WTC11 (cell line): ENCODE results near the gene ROBO2. TPM values are rescaled to one million over a fixed set of nuclear protein-coding genes. Genes with fewer than 3 reads are reported as not detected.
A peak's percentile ranks its signal among the peaks of the same experiment; 100 is the strongest.

Experiments
- ATAC-seq: fragments of 200-7000 bp; cut with Tn5 transposase; 2 replicates; pipeline ENCODE4 v1.10.0; 2021; ENCODE audit warnings: mild to moderate bottlenecking, moderate library complexity
- CTCF ChIA-PET: fragments of 300-600 bp; sonication (Branson Sonifier 250); formaldehyde crosslinking; loops from one replicate; lab custom pipeline; 2021; ENCODE audit warnings: antibody characterized with exemption; lab: Charles Lee
- POLR2A ChIA-PET: fragments of 350-600 bp; sonication (Branson Sonifier 250); formaldehyde crosslinking; loops from one replicate; lab custom pipeline; 2021; ENCODE audit warnings: antibody characterized with exemption; lab: Charles Lee
- DNase-seq: peaks from one replicate; pipeline ENCODE4 v3.0.0; 2021; ENCODE audit warnings: low spot score
- H3K27ac Mint-ChIP-seq: 2 replicates; pipeline ENCODE4 v1.8.0; 2021; ENCODE audit warnings: mixed read lengths
- H3K27me3 Mint-ChIP-seq: 2 replicates; pipeline ENCODE4 v1.8.0; 2021; ENCODE audit warnings: low read depth, mild to moderate bottlenecking, moderate library complexity, mixed read lengths
- H3K36me3 Mint-ChIP-seq: 2 replicates; pipeline ENCODE4 v1.8.0; 2021; ENCODE audit warnings: mixed read lengths
- H3K4me1 Mint-ChIP-seq: 2 replicates; pipeline ENCODE4 v1.8.0; 2022; ENCODE audit warnings: mixed read lengths
- H3K4me3 Mint-ChIP-seq: 2 replicates; pipeline ENCODE4 v1.8.0; 2021; ENCODE audit warnings: mild to moderate bottlenecking, moderate library complexity, mixed read lengths
- H3K9me3 Mint-ChIP-seq: 2 replicates; pipeline ENCODE4 v1.8.0; 2021; ENCODE audit warnings: mixed read lengths
- CBFB ChIP-seq: sonication (generic); formaldehyde crosslinking; IDR thresholded peaks from 2 replicates; pipeline ENCODE4 v1.8.1; 2022; ENCODE audit warnings: mild to moderate bottlenecking, low read depth, missing genetic modification reagents
- CREB1 ChIP-seq: sonication (generic); formaldehyde crosslinking; IDR thresholded peaks from 2 replicates; pipeline ENCODE4 v1.8.0; 2023; ENCODE audit warnings: mild to moderate bottlenecking, missing genetic modification reagents
- ESRRA ChIP-seq: sonication (generic); formaldehyde crosslinking; IDR thresholded peaks from 2 replicates; pipeline ENCODE4 v1.8.1; 2022; ENCODE audit warnings: mild to moderate bottlenecking, missing genetic modification reagents, borderline replicate concordance
- ETV6 ChIP-seq: sonication (generic); formaldehyde crosslinking; IDR thresholded peaks from 2 replicates; pipeline ENCODE4 v1.8.1; 2022; ENCODE audit warnings: mild to moderate bottlenecking, missing genetic modification reagents
- FOXK1 ChIP-seq: sonication (generic); formaldehyde crosslinking; IDR thresholded peaks from 2 replicates; pipeline ENCODE4 v1.8.0; 2022; ENCODE audit warnings: mild to moderate bottlenecking, moderate library complexity, missing genetic modification reagents
- FOXP1 ChIP-seq: sonication (generic); formaldehyde crosslinking; IDR thresholded peaks from 2 replicates; pipeline ENCODE4 v1.8.0; 2022; ENCODE audit warnings: missing genetic modification reagents, mild to moderate bottlenecking, moderate library complexity, borderline replicate concordance
- GRHL2 ChIP-seq: fragments of 250-450 bp; sonication (Bioruptor Pico); IDR thresholded peaks from 2 replicates; pipeline ENCODE4 v1.8.0; 2022; ENCODE audit warnings: mild to moderate bottlenecking, moderate library complexity; ENCODE audit not compliant: insufficient replicate concordance, severe bottlenecking
- NR2C2 ChIP-seq: sonication (generic); formaldehyde crosslinking; IDR thresholded peaks from 2 replicates; pipeline ENCODE4 v1.8.0; 2022; ENCODE audit warnings: mild to moderate bottlenecking, missing genetic modification reagents
- SP1 ChIP-seq: sonication (generic); formaldehyde crosslinking; conservative IDR thresholded peaks from 2 replicates; pipeline ENCODE4 v1.8.1; 2022; ENCODE audit warnings: missing genetic modification reagents
- TEAD1 ChIP-seq: sonication (generic); formaldehyde crosslinking; IDR thresholded peaks from 2 replicates; pipeline ENCODE4 v1.8.0; 2022; ENCODE audit warnings: mild to moderate bottlenecking, missing genetic modification reagents
- ZNF138 ChIP-seq: sonication (generic); formaldehyde crosslinking; conservative IDR thresholded peaks from 2 replicates; pipeline ENCODE4 v1.8.1; 2022; ENCODE audit warnings: mild to moderate bottlenecking, moderate library complexity, missing genetic modification reagents
- ZNF416 ChIP-seq: fragments of 250-450 bp; sonication (Bioruptor Pico); IDR thresholded peaks from 2 replicates; pipeline ENCODE4 v1.9.0; 2021; ENCODE audit warnings: mild to moderate bottlenecking, inconsistent platforms
- total RNA-seq: library from RNA; stranded (reverse); gene quantifications from 3 replicates; pipeline ENCODE4 v1.2.3, GENCODE V29; 2021
- TF ChIP-seq, protein P1 (sequence below): sonication (generic); formaldehyde crosslinking; IDR thresholded peaks from 2 replicates; pipeline ENCODE4 v1.8.1; 2023; ENCODE audit warnings: mild to moderate bottlenecking, missing genetic modification reagents, borderline replicate concordance
- TF ChIP-seq, protein P2 (sequence below): fragments of 250-450 bp; sonication (Bioruptor Pico); IDR thresholded peaks from 2 replicates; pipeline ENCODE4 v1.9.0; 2021; ENCODE audit warnings: mild to moderate bottlenecking, borderline replicate concordance

ROBO2 gene
- total RNA-seq, 1 experiment from 2014 or later: 11.7 TPM

- TF ChIP-seq, protein P1, sequence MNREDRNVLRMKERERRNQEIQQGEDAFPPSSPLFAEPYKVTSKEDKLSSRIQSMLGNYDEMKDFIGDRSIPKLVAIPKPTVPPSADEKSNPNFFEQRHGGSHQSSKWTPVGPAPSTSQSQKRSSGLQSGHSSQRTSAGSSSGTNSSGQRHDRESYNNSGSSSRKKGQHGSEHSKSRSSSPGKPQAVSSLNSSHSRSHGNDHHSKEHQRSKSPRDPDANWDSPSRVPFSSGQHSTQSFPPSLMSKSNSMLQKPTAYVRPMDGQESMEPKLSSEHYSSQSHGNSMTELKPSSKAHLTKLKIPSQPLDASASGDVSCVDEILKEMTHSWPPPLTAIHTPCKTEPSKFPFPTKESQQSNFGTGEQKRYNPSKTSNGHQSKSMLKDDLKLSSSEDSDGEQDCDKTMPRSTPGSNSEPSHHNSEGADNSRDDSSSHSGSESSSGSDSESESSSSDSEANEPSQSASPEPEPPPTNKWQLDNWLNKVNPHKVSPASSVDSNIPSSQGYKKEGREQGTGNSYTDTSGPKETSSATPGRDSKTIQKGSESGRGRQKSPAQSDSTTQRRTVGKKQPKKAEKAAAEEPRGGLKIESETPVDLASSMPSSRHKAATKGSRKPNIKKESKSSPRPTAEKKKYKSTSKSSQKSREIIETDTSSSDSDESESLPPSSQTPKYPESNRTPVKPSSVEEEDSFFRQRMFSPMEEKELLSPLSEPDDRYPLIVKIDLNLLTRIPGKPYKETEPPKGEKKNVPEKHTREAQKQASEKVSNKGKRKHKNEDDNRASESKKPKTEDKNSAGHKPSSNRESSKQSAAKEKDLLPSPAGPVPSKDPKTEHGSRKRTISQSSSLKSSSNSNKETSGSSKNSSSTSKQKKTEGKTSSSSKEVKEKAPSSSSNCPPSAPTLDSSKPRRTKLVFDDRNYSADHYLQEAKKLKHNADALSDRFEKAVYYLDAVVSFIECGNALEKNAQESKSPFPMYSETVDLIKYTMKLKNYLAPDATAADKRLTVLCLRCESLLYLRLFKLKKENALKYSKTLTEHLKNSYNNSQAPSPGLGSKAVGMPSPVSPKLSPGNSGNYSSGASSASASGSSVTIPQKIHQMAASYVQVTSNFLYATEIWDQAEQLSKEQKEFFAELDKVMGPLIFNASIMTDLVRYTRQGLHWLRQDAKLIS (CRISPR knock-in tag): no peak
- TF ChIP-seq ZNF416: no peak
- TF ChIP-seq, protein P2, sequence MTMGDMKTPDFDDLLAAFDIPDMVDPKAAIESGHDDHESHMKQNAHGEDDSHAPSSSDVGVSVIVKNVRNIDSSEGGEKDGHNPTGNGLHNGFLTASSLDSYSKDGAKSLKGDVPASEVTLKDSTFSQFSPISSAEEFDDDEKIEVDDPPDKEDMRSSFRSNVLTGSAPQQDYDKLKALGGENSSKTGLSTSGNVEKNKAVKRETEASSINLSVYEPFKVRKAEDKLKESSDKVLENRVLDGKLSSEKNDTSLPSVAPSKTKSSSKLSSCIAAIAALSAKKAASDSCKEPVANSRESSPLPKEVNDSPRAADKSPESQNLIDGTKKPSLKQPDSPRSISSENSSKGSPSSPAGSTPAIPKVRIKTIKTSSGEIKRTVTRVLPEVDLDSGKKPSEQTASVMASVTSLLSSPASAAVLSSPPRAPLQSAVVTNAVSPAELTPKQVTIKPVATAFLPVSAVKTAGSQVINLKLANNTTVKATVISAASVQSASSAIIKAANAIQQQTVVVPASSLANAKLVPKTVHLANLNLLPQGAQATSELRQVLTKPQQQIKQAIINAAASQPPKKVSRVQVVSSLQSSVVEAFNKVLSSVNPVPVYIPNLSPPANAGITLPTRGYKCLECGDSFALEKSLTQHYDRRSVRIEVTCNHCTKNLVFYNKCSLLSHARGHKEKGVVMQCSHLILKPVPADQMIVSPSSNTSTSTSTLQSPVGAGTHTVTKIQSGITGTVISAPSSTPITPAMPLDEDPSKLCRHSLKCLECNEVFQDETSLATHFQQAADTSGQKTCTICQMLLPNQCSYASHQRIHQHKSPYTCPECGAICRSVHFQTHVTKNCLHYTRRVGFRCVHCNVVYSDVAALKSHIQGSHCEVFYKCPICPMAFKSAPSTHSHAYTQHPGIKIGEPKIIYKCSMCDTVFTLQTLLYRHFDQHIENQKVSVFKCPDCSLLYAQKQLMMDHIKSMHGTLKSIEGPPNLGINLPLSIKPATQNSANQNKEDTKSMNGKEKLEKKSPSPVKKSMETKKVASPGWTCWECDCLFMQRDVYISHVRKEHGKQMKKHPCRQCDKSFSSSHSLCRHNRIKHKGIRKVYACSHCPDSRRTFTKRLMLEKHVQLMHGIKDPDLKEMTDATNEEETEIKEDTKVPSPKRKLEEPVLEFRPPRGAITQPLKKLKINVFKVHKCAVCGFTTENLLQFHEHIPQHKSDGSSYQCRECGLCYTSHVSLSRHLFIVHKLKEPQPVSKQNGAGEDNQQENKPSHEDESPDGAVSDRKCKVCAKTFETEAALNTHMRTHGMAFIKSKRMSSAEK: no peak
- TF ChIP-seq, all 79 proteins: peak for 0
Observed at GRCh38 chr3:77078279-77078678, 38.4 kb downstream of the ROBO2 start (continued).

GRCh38 chr3:77079988-77080610 is 40.2 kb downstream of the ROBO2 start:
- POLR2A ChIA-PET: interaction anchor here (0.6 kb wide), 1 partner anchor 95 kb away, joined by 11 read pairs; no protein-coding TSS in a partner anchor
- peak; percentile 97 for ATAC-seq

More at GRCh38 chr3:77079988-77080610, 40.2 kb downstream of the ROBO2 start:
- Mint-ChIP-seq H3K36me3 (no peaks in the 10 kb centered on the region), H3K27me3 (no peaks in the 10 kb centered on the region), H3K27ac (peak overlapping the region; percentile 96), H3K4me1 (peaks cover 54% of the 10 kb centered on the region), H3K9me3 (no peaks in the 10 kb centered on the region), H3K4me3 (peak overlapping the region; percentile 40)
- no peak for TF ChIP-seq FOXP1 (CRISPR knock-in tag)
- no peak for TF ChIP-seq ESRRA (CRISPR knock-in tag)
- TF ChIP-seq CREB1 (CRISPR knock-in tag): no peak
- no peak for TF ChIP-seq GRHL2 (CRISPR knock-in tag)
- TF ChIP-seq FOXK1 (CRISPR knock-in tag): peak; percentile 36; the same call in 1 of the 2 replicates
- no peak for TF ChIP-seq SP1 (CRISPR knock-in tag)
- 0 out of 2 replicates have a peak, but pooled peaks have one; percentile 16 for TF ChIP-seq TEAD1 (CRISPR knock-in tag)
- TF ChIP-seq ZNF138 (CRISPR knock-in tag): no peak
- no peak for TF ChIP-seq CBFB (CRISPR knock-in tag)
- TF ChIP-seq, protein P2: no peak
- no peak for TF ChIP-seq NR2C2
- no peak for TF ChIP-seq ETV6 (CRISPR knock-in tag)
- no peak for DNase-seq
- CTCF ChIA-PET: interaction anchor here (0.5 to 1.9 kb wide), 4 partner anchors 13 to 1595 kb away, joined by 3 to 5 read pairs (median 3); no protein-coding TSS in a partner anchor
